DMS153 treated with DMSO at 0.1 percent for 48 hours (cell line): Measurements from ENCODE around the gene SEL1L3.
"Not testable (repeated sequence)": the region's sequence is repeated elsewhere in the genome, so short reads cannot be mapped to it uniquely, and the experiment has no call there.

Experiments
- DNase-seq: peaks from one replicate; lab custom pipeline; 2025; ENCODE audit not compliant: unreplicated experiment; lab: John Stamatoyannopoulos, UW

The SEL1L3 gene

GRCh38 chr4:25879991-25880651, 17.3 kb upstream of the SEL1L3 start:
- no peak for DNase-seq

- DNase-seq: no peak
Observed at GRCh38 chr4:25879587-25879986, 16.8 kb upstream of the SEL1L3 start.

GRCh38 chr4:25879091-25879584, 16.4 kb upstream of the SEL1L3 start:
- DNase-seq: no peak

GRCh38 chr4:25878676-25879075, 15.9 kb upstream of the SEL1L3 start:
- no peak for DNase-seq

- DNase-seq: no peak
Observed at GRCh38 chr4:25875281-25875745, 12.5 kb upstream of the SEL1L3 start.

GRCh38 chr4:25874655-25875054, 11.9 kb upstream of the SEL1L3 start:
- no peak for DNase-seq

- no peak for DNase-seq
Observed at GRCh38 chr4:25873632-25874129, 10.9 kb upstream of the SEL1L3 start.

GRCh38 chr4:25872851-25873631, 10.3 kb upstream of the SEL1L3 start:
- no peak for DNase-seq

- no peak for DNase-seq
Observed at GRCh38 chr4:25870081-25870480, 7.3 kb upstream of the SEL1L3 start.

GRCh38 chr4:25867781-25868294, 5.0 kb upstream of the SEL1L3 start:
- DNase-seq: no peak

GRCh38 chr4:25866401-25866800, 3.6 kb upstream of the SEL1L3 start:
- not testable (repeated sequence) for DNase-seq

GRCh38 chr4:25865586-25865985, 2.8 kb upstream of the SEL1L3 start:
- DNase-seq: no peak

- DNase-seq: no peak
Observed at GRCh38 chr4:25863831-25864418, 1.1 kb upstream of the SEL1L3 start.

GRCh38 chr4:25863347-25863784, 578 bp upstream of the SEL1L3 start:
- no peak for DNase-seq

- no peak for DNase-seq
Observed at GRCh38 chr4:25861951-25862410, 807 bp downstream of the SEL1L3 start.

GRCh38 chr4:25861280-25861950, 1.4 kb downstream of the SEL1L3 start:
- no peak for DNase-seq

GRCh38 chr4:25860586-25861279, 2.1 kb downstream of the SEL1L3 start:
- no peak for DNase-seq

- no peak for DNase-seq
Observed at GRCh38 chr4:25859429-25860148, 3.2 kb downstream of the SEL1L3 start.

- no peak for DNase-seq
Observed at GRCh38 chr4:25857851-25858400, 4.9 kb downstream of the SEL1L3 start.
